ENCODE data around the gene PARP11. TPM values are rescaled to one million over a fixed set of nuclear protein-coding genes. Genes with fewer than 3 reads are reported as not detected.

PARP11 gene
- total RNA-seq, 2 experiments from 2014 or later, result 19.7 to 22.3 TPM

DNA sequence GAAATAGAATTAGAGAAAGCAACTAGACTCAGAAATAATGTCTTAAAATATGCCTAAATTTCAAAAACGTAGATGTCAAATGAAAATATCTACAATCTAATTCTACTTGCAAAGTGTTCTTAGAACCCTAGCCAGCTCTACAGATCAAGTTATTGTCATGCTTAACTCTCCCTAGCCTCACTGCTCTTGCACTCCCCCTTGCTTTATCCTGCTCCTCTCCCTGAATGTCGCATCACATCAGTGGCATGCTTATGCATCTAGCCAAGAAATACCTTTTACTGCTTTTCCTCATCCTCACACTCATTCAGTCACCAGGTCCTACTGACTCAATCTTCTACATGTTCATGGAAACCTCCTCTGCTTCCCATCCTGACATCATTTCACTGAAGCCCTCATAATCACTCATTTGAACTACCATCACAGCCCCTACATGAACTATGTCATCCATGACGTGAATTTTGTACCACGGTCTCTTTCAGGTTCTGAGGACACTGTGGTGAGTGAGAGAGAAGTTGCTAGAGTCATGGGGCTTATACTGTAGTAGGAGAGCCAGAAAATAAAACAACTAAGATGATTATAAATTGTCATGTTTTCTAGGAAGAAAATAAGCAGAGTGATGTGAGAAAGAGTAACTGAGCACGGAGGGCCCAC lies 97.7 kb downstream of the PARP11 start:
- Mint-ChIP-seq H3K27ac (no peak overlapping the region), H3K36me3 (ENCODE audit: low read depth) (no peaks in the 10 kb centered on the region), H3K4me3 (no peak overlapping the region), H3K9me3 (no peaks in the 10 kb centered on the region), H3K4me1 (ENCODE audit: low read depth) (peaks cover 9% of the 10 kb centered on the region), H3K27me3 (no peaks in the 10 kb centered on the region)
- CTCF ChIA-PET, result interaction anchor here (1.0 to 1.6 kb wide), 2 partner anchors 475 to 476 kb away, joined by 3 to 4 read pairs; no protein-coding TSS in a partner anchor
- TF ChIP-seq, protein P1, sequence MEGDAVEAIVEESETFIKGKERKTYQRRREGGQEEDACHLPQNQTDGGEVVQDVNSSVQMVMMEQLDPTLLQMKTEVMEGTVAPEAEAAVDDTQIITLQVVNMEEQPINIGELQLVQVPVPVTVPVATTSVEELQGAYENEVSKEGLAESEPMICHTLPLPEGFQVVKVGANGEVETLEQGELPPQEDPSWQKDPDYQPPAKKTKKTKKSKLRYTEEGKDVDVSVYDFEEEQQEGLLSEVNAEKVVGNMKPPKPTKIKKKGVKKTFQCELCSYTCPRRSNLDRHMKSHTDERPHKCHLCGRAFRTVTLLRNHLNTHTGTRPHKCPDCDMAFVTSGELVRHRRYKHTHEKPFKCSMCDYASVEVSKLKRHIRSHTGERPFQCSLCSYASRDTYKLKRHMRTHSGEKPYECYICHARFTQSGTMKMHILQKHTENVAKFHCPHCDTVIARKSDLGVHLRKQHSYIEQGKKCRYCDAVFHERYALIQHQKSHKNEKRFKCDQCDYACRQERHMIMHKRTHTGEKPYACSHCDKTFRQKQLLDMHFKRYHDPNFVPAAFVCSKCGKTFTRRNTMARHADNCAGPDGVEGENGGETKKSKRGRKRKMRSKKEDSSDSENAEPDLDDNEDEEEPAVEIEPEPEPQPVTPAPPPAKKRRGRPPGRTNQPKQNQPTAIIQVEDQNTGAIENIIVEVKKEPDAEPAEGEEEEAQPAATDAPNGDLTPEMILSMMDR (IDR thresholded peaks at IDR 0.05), result no peak
- POLR2A ChIA-PET, result no interaction called here
- no peak for ATAC-seq
- no peak for DNase-seq
- intact Hi-C loops (cut with micrococcal nuclease), result loop anchor here (5.0 kb wide), 1 partner anchor 118 kb away; no protein-coding TSS in a partner anchor

DNA sequence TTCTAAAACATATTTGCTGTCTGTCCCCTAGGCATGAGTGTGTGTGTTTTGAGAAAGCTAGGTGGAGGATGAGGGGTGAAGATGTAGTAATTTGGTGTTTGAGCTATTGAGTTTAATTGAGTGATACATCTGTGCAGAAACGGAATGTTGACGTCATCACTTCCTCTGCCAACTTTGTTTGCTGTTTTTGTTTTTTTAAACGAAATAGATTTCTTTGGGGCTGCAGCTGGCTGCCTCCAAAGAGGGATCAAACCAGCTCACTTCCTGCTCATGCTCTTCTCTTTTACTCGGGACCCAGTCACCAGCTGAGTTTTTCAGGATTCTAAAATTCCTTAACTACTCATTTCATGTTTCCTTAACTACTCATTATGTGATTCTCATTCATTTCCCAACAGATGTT lies 100.8 kb downstream of the PARP11 start:
- no peak overlapping the region for H3K27ac Mint-ChIP-seq
- no peak for DNase-seq
- ATAC-seq, result no peak
- H3K9me3 Mint-ChIP-seq, result no peaks in the 10 kb centered on the region
- peaks cover 9% of the 10 kb centered on the region for H3K4me1 Mint-ChIP-seq (ENCODE audit: low read depth)
- intact Hi-C loops (cut with micrococcal nuclease), result no loop called here
- CTCF ChIA-PET, result interaction anchor here (1.2 to 1.5 kb wide), 3 partner anchors 31 to 472 kb away, joined by 3 to 11 read pairs (median 6); no protein-coding TSS in a partner anchor
- POLR2A ChIA-PET, result interaction anchor here (1.8 kb wide), 1 partner anchor 19 kb away, joined by 4 read pairs; no protein-coding TSS in a partner anchor
- H3K4me3 Mint-ChIP-seq, result no peak overlapping the region
- H3K27me3 Mint-ChIP-seq, result no peaks in the 10 kb centered on the region
- TF ChIP-seq, protein P1 (IDR thresholded peaks at IDR 0.05), result no peak
- H3K36me3 Mint-ChIP-seq (ENCODE audit: low read depth), result no peaks in the 10 kb centered on the region

DNA sequence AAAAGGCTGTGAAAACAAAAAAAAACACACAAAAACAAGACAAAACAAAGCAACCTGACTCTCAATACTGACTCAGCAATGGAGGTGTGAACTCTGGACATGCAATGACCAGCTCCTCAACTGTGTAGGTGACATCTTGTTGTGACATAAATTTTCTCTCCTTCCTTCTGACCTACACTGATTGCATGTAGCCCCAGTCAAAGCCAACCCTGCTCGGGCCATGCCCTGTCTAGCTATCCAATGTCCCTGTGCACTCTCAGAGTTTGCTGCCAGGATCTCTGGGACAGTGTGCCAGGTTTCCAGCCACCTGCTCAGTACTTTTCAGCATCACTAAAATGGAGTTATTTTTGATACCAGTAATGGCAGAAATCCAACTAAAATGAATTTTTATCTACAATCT lies 101.3 kb downstream of the PARP11 start:
- Mint-ChIP-seq H3K27me3 (no peaks in the 10 kb centered on the region), H3K4me3 (no peak overlapping the region), H3K9me3 (no peaks in the 10 kb centered on the region), H3K27ac (no peak overlapping the region), H3K4me1 (ENCODE audit: low read depth) (peaks cover 9% of the 10 kb centered on the region), H3K36me3 (ENCODE audit: low read depth) (no peaks in the 10 kb centered on the region)
- TF ChIP-seq, protein P1 (IDR thresholded peaks at IDR 0.05), result no peak
- ATAC-seq, result peak; percentile 30
- POLR2A ChIA-PET, result interaction anchor here (1.8 kb wide), 1 partner anchor 18 kb away, joined by 4 read pairs; no protein-coding TSS in a partner anchor
- intact Hi-C loops (cut with micrococcal nuclease), result no loop called here
- DNase-seq, result no peak
- CTCF ChIA-PET, result interaction anchor here (1.2 to 1.5 kb wide), 3 partner anchors 32 to 472 kb away, joined by 3 to 11 read pairs (median 6); no protein-coding TSS in a partner anchor

DNA sequence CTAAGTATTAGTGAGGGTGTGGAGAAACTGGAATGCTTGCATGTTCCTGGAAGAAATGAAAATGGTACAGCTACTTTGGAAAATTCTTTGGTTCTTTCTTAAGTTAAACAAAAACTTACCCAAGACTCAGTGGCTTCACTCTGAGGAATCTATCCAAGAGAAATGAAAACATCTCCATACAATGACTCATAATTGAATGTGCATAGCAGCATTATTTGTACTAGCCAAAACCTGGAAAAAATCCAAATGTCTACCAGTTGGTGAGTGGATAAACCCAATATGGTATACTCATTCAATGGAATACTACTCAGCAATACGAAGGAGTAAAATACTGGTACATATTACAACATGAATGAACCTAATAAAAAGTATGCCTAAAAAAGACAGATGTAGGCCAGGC lies 102.3 kb downstream of the PARP11 start:
- no peaks in the 10 kb centered on the region for H3K9me3 Mint-ChIP-seq
- intact Hi-C loops (cut with micrococcal nuclease), result no loop called here
- no peaks in the 10 kb centered on the region for H3K36me3 Mint-ChIP-seq (ENCODE audit: low read depth)
- ChIA-PET POLR2A (no interaction called here), CTCF (no interaction called here)
- DNase-seq, result no peak
- peaks cover 9% of the 10 kb centered on the region for H3K4me1 Mint-ChIP-seq (ENCODE audit: low read depth)
- no peak for ATAC-seq
- H3K27me3 Mint-ChIP-seq, result no peaks in the 10 kb centered on the region
- no peak overlapping the region for H3K27ac Mint-ChIP-seq
- no peak overlapping the region for H3K4me3 Mint-ChIP-seq
- TF ChIP-seq, protein P1 (IDR thresholded peaks at IDR 0.05), result no peak

DNA sequence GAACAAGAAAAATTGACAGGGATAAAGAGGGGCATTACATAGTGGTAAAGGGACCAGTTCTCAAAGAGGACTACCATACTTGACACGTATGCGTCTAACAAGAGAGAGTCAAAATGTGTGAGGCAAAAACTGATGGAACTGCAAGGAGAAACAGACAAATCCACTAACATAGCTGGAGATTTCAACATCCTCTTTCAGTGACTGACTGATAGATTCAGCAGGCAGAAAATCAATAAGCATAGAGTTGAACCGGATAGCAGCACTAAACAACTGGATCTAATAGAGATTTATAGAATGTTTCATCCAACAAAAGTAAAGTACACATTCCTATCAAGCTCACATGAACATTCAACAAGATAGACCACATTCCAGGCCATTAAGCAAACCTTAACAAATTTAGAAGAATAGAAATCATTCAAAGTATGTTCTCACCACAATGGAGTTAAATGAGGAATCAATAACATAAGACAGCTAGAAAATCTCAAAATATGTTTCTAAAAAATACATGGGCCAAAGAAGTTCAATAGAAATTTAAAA lies 104.2 kb downstream of the PARP11 start:
- H3K36me3 Mint-ChIP-seq (ENCODE audit: low read depth), result no peaks in the 10 kb centered on the region
- DNase-seq (no peak), ATAC-seq (no peak)
- no peaks in the 10 kb centered on the region for H3K9me3 Mint-ChIP-seq
- no peak overlapping the region for H3K4me3 Mint-ChIP-seq
- H3K27ac Mint-ChIP-seq, result no peak overlapping the region
- ChIA-PET CTCF (interaction anchor here (1.6 kb wide), 1 partner anchor 36 kb away, joined by 3 read pairs; no protein-coding TSS in a partner anchor), POLR2A (no interaction called here)
- TF ChIP-seq, protein P1 (IDR thresholded peaks at IDR 0.05), result no peak
- no peaks in the 10 kb centered on the region for H3K27me3 Mint-ChIP-seq
- intact Hi-C loops (cut with micrococcal nuclease), result no loop called here
- peaks cover 9% of the 10 kb centered on the region for H3K4me1 Mint-ChIP-seq (ENCODE audit: low read depth)
